ENCODE results near the gene UBASH3B.

The UBASH3B gene

DNA sequence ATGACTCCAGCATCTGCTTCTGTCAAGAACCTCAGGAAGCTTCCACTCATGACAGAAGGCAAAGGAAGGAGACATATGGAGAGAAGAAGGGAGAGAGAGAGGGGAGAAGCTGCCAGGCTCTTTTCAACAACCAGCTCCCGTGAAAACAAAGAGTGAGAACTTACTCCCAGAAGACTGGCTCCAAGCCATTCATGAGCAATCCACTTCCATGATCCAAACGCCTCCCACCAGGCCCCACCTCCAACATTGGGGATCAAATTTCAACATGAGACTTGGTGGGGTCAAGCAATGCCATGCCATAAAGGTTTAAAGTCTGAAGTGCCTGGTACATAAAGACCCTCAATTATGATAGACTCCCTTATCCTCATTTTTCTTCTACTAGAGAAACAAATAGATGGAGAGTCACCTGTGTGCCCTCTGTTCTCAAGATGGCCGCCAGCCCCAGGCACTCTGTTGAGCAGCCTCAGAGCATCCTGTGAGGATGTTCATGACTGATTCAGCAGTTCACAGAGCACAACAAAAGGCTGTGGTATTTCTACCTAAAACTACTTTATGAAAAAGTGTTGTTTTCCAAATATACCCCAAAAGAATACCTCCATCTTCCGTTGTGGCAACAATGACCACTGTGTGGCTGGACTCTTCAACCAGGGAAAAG is 113.7 kb downstream of the UBASH3B start:
- Histone ChIP-seq H3K36me3 (replicated peaks; ENCODE audit: insufficient read depth, low read length) (no peaks in the 10 kb centered on the region), H4K20me1 (ENCODE audit: insufficient read depth, low read length) (no peaks in the 10 kb centered on the region), H3K4me1 (ENCODE audit: low read length) (no peaks in the 10 kb centered on the region), H2AFZ (ENCODE audit: low read length) (no peak overlapping the region), H3K9me3 (replicated peaks; ENCODE audit: insufficient read depth, low read length) (no peaks in the 10 kb centered on the region), H3K4me2 (ENCODE audit: low read depth, low read length) (no peak overlapping the region), H3K4me3 (ENCODE audit: low read length) (no peak overlapping the region), H3K9ac (ENCODE audit: low read length) (no peak overlapping the region), H3K27ac (ENCODE audit: low read length) (no peak overlapping the region), H3K79me2 (ENCODE audit: low read length) (no peaks in the 10 kb centered on the region), H3K27me3 (replicated peaks; ENCODE audit: insufficient read depth, low read length) (no peaks in the 10 kb centered on the region), H3F3A (ENCODE audit: insufficient read depth, low read length) (no peaks in the 10 kb centered on the region), H3K9me2 (replicated peaks; ENCODE audit: insufficient read depth, low read length) (no peaks in the 10 kb centered on the region)
- TF ChIP-seq EZH2 (optimal IDR thresholded peaks at IDR 0.05; ENCODE audit: low read depth, low read length) (no peak), EZH2phosphoT487 (IDR thresholded peaks at IDR 0.05; ENCODE audit: low read length) (no peak)
- TF ChIP-seq, protein P1, sequence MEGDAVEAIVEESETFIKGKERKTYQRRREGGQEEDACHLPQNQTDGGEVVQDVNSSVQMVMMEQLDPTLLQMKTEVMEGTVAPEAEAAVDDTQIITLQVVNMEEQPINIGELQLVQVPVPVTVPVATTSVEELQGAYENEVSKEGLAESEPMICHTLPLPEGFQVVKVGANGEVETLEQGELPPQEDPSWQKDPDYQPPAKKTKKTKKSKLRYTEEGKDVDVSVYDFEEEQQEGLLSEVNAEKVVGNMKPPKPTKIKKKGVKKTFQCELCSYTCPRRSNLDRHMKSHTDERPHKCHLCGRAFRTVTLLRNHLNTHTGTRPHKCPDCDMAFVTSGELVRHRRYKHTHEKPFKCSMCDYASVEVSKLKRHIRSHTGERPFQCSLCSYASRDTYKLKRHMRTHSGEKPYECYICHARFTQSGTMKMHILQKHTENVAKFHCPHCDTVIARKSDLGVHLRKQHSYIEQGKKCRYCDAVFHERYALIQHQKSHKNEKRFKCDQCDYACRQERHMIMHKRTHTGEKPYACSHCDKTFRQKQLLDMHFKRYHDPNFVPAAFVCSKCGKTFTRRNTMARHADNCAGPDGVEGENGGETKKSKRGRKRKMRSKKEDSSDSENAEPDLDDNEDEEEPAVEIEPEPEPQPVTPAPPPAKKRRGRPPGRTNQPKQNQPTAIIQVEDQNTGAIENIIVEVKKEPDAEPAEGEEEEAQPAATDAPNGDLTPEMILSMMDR (IDR thresholded peaks at IDR 0.05; ENCODE audit: low read length) = no peak
- DNase-seq = no peak

DNA sequence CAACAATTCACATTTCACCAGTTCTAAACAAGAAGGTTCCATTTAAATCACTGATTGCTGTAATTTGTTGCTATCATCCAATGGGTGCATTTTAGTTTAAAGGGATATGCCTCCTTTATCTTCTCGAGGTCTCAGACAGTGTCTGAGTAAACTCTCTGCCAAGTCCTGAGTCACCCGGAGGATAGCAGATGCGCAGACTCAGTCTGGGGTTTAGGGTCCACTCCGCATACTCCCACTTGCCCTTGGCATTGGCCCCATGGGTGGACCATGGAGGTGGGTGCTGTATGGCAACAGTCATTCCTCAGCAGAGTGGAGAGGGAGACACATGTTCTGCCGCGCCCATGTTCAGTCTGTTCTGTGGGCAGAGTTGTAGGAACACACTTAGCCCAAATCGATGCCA is 117.4 kb downstream of the UBASH3B start:
- Histone ChIP-seq H3K27ac (ENCODE audit: low read length) (no peak overlapping the region), H3K9ac (ENCODE audit: low read length) (no peak overlapping the region), H2AFZ (ENCODE audit: low read length) (no peak overlapping the region), H3K79me2 (ENCODE audit: low read length) (no peaks in the 10 kb centered on the region), H3K9me2 (replicated peaks; ENCODE audit: insufficient read depth, low read length) (no peaks in the 10 kb centered on the region), H3K4me1 (ENCODE audit: low read length) (no peaks in the 10 kb centered on the region), H4K20me1 (ENCODE audit: insufficient read depth, low read length) (no peaks in the 10 kb centered on the region), H3K27me3 (replicated peaks; ENCODE audit: insufficient read depth, low read length) (no peaks in the 10 kb centered on the region), H3F3A (ENCODE audit: insufficient read depth, low read length) (no peaks in the 10 kb centered on the region), H3K4me3 (ENCODE audit: low read length) (no peak overlapping the region), H3K4me2 (ENCODE audit: low read depth, low read length) (no peak overlapping the region), H3K9me3 (replicated peaks; ENCODE audit: insufficient read depth, low read length) (no peaks in the 10 kb centered on the region), H3K36me3 (replicated peaks; ENCODE audit: insufficient read depth, low read length) (no peaks in the 10 kb centered on the region)
- DNase-seq = no peak
- TF ChIP-seq EZH2 (optimal IDR thresholded peaks at IDR 0.05; ENCODE audit: low read depth, low read length) (no peak), EZH2phosphoT487 (IDR thresholded peaks at IDR 0.05; ENCODE audit: low read length) (no peak)
- TF ChIP-seq, protein P1 (IDR thresholded peaks at IDR 0.05; ENCODE audit: low read length) = no peak

DNA sequence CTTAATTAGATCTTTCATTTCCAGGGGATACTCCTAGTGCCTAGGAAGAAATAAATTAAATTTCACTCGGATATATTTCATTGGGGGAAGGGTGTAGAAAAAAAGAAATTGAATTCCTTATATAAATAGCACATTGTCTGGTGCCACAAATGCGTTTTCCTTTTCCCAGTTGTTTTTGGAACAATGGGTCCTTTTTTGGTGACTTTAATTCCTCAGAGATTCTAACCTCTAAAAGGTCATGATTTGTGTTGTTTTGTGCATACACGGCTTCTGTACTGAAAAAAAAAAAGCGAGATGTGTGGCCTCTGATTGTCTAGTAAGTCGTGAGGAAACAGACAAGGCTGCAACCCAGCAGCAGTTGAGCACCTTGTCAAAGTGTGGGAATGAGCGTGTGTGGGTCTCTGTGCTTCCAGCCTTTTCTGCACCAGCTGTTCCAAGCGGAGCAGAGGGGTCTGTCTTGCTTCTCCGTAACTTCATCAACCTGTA is 118.3 kb downstream of the UBASH3B start:
- Histone ChIP-seq H3K9me2 (replicated peaks; ENCODE audit: insufficient read depth, low read length) (no peaks in the 10 kb centered on the region), H3F3A (ENCODE audit: insufficient read depth, low read length) (no peaks in the 10 kb centered on the region), H3K9ac (ENCODE audit: low read length) (no peak overlapping the region), H3K4me2 (ENCODE audit: low read depth, low read length) (no peak overlapping the region), H4K20me1 (ENCODE audit: insufficient read depth, low read length) (no peaks in the 10 kb centered on the region), H3K79me2 (ENCODE audit: low read length) (no peaks in the 10 kb centered on the region), H3K27me3 (replicated peaks; ENCODE audit: insufficient read depth, low read length) (no peaks in the 10 kb centered on the region), H3K4me1 (ENCODE audit: low read length) (no peaks in the 10 kb centered on the region), H3K27ac (ENCODE audit: low read length) (no peak overlapping the region), H3K4me3 (ENCODE audit: low read length) (no peak overlapping the region), H2AFZ (ENCODE audit: low read length) (no peak overlapping the region), H3K9me3 (replicated peaks; ENCODE audit: insufficient read depth, low read length) (no peaks in the 10 kb centered on the region), H3K36me3 (replicated peaks; ENCODE audit: insufficient read depth, low read length) (no peaks in the 10 kb centered on the region)
- DNase-seq = no peak
- TF ChIP-seq, protein P1 (IDR thresholded peaks at IDR 0.05; ENCODE audit: low read length) = no peak
- TF ChIP-seq EZH2 (optimal IDR thresholded peaks at IDR 0.05; ENCODE audit: low read depth, low read length) (no peak), EZH2phosphoT487 (IDR thresholded peaks at IDR 0.05; ENCODE audit: low read length) (no peak)

Measured in MM.1S (cell line).